Stimulated activated CD4-positive, alpha-beta T cell treated with anti-CD3 and anti-CD28 coated beads, Interleukin-1b, Interleukin-23, amount 100 ng/mL, for 48 hours (primary cell): ENCODE results near the gene NADSYN1.
"Not testable (repeated sequence)": the region's sequence is repeated elsewhere in the genome, so short reads cannot be mapped to it uniquely, and the experiment has no call there.

Experiments used
- DNase-seq: peaks from one replicate; pipeline ENCODE4 v3.0.0-alpha.2; 2020

The NADSYN1 gene

DNA sequence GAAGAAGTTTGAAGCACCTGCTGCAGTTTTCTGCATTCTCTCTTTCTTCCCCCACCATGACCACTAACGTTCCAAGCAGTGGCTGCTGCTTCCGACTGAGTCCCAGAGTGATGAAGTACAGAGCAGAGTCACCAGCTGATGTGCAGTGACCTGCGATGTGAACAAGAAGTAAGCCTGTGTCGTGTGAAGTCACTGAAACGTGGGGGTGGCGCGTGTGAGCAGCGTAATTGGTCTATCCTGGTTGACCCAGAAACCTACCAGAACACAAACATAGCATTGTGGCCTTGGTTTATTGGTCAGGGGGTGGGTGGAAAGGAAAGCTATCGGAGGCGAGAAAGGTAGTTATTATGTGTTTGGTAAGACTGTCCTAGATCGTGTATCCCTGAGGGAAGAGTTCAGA is 77.6 kb downstream of the NADSYN1 start:
- no peak for DNase-seq

DNA sequence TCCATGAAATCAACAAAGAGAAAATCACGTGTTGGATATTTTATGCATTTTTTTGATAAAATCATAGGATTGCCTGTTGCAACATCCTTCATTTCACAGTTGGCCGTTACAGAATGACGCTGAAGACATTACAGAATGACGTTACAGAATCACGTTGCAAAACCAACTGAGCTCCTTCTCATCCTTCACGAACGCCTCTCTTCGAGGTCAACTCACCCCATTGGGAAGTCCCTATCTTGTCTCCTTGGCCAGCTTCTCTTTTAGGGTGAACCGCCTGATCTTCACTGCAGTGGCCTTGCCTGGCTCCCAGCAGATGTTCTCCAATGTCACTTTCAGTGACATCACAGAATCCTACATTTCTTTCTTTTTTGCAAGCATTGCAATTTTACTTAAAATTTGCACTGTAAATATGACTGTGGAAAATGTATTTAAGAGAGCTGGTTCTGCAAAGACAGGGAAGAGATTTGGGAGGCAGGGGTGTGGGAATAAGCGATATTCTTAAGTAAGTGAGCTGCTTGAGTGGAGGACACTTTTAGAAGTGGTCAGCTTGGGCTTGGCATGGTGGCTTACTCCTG is 79.1 kb downstream of the NADSYN1 start:
- DNase-seq, result no peak

DNA sequence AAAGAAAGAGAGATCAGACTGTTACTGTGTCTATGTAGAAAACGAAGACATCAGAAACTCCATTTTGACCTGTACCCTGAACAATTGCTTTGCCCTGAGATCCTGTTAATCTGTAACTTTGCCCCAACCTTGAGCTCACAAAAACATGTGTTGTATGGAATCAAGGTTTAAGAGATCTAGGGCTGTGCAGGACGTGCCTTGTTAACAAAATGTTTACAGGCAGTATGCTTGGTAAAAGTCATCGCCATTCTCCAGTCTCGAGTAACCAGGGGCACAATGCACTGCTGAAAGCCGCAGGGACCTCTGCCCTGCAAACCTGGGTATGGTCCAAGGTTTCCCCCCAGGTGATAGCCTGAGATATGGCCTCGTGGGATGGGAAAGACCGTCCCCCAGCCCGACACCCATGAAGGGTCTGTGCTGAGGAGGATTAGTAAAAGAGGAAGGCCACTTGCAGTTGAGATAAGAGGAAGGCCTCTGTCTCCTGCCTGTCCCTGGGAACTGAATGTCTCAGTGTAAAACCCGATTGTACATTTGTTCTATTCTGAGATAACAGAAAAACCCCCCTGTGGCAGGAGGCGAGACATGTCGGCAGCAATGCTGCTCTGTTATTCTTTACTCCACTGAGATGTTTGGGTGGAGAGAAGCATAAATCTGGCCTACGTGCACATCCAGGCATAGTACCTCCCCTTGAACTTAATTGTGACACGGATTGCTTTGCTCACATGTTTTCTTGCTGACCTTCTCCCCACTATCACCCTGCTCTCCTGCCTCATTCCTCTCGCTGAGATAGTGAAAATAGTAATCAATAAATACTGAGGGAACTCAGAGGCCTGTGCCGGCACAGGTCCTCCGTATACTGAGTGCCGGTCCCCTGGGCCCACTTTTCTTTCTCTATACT is 82.0 kb downstream of the NADSYN1 start:
- DNase-seq, result not testable (repeated sequence)

DNA sequence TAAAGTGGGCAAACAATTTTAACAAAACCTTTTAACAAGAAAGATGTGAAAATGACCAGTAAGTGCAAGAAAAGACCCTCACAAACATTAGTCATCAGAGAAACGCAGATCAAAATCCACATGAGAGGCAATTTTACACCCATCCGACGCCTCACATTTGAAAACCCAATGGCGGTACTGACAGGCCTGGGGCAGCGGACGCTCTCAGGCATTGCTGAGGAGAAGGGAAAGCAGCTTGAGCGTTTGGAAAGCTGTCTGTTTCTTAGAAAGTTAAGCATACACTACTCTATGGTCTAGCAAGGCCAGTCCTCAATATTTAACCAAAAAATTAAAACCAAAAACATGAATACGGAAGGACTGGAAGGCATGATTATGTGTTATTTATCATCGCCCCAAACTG is 82.8 kb downstream of the NADSYN1 start:
- DNase-seq, result no peak

DNA sequence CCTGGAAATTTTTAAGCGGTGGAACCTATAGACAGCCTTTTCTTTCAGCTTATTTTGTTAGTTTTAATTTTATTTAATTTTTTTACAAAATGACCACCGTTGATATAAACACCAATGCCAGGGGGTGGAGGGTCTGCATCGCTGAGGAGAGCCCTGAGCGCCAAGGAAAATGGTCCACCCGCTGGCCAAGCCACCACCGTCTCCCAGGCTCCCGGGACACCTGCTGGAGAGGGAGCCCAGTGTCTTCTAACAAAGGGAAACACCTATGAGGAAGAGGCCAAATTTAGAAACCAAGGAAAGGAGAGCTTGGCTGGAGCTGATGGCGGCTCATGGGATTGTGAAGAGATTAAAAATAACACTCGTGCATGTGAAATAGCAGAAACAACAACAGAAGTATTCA is 84.5 kb downstream of the NADSYN1 start:
- no peak for DNase-seq

DNA sequence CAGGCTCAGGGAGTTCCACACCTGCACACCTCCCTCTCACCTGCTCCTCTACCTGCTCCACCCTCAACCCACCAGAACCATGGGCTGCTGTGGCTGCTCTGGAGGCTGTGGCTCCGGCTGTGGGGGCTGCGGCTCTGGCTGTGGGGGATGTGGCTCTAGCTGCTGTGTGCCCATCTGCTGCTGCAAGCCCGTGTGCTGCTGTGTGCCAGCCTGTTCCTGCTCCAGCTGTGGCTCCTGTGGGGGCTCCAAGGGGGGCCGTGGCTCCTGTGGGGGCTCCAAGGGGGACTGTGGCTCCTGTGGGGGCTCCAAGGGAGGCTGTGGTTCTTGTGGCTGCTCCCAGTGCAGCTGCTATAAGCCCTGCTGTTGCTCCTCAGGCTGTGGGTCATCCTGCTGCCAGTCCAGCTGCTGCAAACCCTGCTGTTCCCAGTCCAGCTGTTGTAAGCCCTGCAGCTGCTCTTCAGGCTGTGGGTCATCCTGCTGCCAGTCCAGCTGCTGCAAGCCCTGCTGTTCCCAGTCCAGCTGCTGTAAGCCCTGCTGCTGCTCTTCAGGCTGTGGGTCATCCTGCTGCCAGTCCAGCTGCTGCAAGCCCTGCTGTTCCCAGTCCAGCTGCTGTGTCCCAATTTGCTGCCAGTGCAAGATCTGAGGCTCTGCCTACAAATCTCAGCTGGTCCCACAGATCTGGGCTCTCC is 85.1 kb downstream of the NADSYN1 start, which contains the start of gene KRTAP5-8:
KRTAP5-8 (plus strand) TSS at position 49 of the 689 bp plus-strand sequence; CDS start at position 80, 31 bp downstream.
- not testable (repeated sequence) for DNase-seq

DNA sequence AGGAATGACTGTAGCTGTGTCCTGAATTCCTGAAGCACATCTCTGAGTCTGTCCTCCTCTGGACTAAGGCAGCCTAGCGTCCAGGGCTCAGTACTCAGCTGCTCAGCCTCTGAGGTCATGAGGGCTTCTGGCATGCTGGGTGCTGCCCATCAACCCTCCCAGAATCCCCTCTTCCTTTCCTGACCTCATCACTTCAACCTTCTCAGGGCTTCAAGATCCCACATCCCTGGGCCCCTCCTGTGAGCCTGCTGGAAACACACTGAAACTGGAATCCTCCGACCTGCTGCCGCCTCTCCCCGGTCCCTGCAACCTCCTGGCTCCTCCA is 85.6 kb downstream of the NADSYN1 start:
- DNase-seq, result no peak

DNA sequence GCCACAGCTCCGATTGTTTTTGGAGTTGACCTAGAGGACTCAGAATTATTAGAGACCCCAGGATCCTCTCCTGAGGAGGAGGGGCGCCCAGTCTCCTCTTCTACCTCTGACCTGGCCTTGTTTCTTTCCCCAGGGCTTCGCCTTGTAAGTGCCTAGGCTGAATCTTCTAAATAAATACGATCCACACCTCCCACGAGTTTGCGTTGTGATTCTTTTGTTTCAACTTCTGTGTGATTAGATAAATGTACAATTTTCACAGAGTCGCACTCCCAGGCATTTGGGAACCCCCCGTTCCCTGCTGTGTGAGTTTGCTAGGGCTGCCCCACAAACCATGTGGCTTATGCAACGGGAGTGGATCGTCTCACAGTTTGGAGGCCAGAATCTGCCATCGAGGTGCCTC is 86.0 kb downstream of the NADSYN1 start:
- DNase-seq, result no peak

DNA sequence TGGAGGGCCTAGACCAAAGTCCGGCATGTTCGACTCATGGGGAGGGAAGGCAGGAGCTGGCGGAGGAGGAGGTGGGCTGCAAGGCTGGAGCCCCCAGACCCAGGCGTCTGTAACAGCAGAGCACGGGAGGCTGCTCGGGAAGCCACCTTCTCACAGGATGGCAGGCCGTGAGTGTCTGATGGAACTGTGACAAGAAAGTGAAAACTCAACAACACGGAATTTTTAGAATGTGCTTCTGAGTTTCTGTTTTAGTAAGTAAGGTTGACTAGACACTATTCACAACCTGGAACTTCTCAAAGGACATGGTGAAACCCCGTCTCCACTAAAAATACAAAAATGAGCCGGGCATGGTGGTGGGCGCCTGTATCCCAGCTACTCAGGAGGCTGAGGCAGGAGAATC is 87.0 kb downstream of the NADSYN1 start:
- DNase-seq, result not testable (repeated sequence)

DNA sequence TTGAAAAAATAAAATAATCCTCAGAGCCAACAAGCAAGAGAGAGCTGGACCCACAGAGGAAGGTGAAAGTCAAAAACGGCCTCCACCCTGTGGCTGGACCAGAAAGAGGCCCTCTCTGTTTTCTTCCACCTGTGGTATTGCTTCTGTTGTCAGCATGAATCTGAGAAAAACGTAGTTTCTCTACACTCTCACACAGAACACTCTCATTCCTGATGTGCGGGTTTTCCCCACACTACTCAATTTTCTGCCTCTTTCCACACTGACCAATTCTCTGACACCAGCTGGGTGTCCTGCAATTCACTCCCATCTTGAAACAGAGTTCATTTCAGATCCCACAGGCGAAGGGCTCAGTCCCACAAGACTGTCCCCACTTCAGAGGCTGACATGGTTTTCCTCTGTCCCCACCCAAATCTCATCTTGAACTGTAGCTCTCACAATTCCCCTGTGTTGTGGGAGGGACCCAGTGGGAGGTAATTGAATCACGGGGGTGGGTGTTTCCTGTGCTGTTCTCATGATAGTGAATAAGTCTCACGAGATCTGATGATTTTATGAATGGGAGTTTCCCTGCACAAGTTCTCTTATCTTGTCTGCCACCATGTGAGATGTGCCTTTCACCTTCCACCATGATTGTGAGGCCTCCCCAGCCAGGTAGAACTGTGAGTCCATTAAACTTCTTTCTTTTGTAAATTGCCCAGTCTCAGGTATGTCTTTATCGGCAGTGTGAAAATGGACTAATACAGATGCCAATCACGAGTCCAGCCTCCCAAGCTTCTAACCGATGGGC is 87.7 kb downstream of the NADSYN1 start:
- not testable (repeated sequence) for DNase-seq

DNA sequence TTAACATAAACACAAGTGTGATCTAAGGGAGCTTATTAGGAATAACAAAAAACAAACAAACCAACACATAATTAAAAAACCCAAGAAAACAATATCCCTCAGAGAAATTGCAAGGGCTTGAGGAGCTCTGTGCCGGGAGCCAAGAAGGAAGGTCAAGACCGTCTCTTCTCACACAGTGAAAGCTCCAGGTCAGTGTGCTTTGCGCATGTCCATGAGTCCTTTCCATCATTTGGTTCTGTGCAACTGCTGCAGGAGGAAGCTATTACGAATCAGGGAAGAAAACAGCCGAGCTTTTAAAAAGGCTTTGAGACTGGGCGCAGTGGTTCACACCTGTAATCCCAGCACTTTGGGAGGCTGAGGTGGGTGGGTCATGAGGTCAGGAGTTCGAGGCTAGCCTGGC is 89.4 kb downstream of the NADSYN1 start:
- no peak for DNase-seq

DNA sequence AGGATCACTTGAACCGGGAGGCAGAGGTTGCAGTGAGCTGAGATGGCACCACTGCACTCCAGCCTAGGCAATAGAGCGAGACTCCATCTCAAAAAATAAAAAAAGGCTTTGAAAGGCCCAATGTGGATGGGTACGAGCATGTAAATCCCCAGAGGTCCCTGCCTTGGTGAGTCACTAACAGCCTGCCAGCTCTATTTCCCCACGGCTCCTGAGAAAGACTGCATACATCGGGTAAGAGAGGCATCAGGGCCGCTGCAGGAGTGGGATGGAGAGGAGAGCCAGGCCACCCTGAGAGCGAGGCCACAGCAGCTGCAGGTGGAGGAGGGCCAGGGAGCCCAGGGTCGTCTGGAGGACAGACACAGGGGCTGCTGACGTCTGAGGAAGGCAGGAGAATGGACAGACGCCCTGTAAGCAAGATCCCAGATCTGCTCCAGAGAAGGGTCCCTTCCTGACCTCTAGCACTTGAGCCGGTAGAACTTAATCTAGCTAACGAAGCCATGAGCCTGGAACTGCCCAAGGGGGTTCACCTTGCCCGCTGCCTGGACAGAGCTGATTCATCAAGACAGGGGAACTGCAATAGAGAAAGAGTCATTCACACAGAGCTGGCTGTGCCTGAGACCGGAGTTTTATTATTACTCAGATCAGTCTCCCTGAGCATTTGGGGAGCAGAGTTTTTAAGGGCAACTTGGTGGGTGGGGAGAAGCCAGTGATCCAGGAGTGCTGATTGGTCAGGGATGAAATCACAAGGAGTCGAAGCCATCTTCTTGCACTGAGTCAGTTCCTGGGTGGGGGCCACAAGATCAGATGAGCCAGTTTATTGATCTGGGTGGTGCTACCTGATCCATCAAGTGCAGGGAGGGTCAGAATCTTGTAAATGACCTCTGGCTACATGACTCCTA is 90.1 kb downstream of the NADSYN1 start:
- DNase-seq, result peak; percentile 53

DNA sequence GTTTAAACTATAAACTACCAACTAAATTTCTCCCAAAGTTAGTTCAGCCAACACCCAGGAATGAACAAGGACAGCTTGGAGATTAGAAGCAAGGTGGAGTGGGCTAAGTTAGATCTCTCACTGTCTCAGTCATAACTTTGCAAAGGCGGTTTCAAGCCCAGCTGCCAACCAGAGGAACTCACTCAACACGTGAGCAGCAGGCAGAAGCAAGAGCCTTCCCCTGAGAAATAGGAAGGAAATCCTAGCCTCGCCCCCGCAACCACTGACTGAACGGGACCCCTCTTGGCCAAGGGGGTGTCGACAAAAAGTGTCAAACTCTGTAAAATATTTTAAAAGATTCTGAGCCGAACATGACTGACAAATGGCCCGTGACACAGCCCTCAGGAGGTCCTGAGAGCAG is 90.9 kb downstream of the NADSYN1 start:
- no peak for DNase-seq

DNA sequence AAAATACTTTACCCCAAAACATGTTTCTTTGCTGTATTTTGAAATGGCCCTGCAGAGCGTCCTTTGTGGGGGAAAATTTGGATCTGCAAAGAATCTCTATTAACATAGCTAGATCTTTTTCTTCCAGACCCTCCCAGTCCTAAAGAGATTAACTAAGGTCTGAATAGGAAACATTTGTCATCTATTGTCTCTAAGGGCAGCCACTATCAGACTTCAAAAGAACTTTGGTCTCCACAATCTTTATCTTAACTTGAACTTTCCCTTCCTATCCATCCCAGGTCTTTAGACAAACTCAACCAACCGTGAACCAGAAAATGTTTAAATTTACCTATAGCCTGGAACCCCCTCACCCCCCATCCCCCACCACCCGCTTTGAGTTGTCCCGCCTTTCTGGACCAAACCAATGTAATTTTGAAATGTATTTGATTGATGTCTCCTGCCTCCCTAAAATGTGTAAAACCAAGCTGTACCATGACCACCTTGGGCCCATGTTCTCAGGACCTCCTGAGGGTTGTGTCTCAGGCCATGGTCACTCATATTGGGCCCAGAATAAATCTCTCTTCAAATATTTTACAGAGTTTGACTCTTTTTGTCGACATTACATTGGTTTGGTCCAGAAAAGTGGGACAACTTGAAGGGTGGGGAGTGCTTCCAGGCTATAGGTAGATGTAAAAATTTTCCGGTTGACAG is 91.7 kb downstream of the NADSYN1 start:
- DNase-seq, result no peak

DNA sequence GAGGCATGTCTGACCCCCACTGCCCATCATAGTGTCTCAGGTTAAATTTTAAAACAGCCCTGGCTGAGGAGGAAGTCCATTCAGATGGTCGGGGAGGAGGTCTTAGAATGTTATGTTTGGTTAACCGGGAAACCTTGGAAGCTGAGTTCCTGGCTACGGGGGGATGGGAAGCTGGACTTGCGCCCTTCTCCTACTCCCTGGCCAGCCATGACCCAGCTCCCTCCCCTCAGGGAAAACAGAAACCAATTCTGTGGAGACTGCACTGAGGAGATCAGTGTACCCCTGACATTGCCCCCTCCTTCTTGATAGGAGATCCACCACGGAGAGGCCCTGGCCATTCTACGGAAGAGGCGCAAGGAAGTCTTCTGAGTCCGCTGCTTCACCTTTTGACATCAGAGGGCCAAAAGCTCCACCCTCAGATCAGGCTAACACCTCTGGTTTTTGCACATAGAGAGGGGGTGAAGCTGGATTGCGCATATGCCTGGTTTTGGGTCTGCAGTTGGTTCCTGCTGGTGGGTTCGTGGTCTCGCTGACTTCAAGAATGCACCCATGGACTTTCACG is 92.5 kb downstream of the NADSYN1 start:
- no peak for DNase-seq

DNA sequence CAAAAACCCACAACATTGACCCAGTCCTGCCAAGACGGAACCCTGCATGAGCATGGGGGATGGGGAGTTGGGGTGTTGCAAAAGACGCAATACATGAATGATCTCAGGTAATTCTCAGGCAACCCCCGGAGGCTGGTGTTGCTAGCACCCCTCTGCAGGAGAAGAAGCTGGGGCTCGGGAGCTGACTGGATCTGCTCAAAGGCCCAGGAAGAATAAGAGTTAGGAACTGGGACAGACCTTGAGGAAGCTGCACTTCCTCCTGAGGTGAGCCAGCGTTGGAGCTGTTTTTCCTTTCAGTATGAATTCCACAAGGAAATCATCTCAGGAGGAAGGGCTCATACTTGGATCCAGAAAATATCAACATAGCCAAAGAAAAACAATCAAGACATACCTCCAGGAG is 95.1 kb downstream of the NADSYN1 start, which contains the start of gene KRTAP5-9:
KRTAP5-9 (plus strand) TSS at position 301 of the 400 bp plus-strand sequence. CDS start 238 bp downstream, outside the sequence.
- DNase-seq, result no peak

DNA sequence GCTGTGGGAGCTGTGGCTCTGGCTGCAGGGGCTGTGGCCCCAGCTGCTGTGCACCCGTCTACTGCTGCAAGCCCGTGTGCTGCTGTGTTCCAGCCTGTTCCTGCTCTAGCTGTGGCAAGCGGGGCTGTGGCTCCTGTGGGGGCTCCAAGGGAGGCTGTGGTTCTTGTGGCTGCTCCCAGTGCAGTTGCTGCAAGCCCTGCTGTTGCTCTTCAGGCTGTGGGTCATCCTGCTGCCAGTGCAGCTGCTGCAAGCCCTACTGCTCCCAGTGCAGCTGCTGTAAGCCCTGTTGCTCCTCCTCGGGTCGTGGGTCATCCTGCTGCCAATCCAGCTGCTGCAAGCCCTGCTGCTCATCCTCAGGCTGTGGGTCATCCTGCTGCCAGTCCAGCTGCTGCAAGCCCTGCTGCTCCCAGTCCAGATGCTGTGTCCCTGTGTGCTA is 95.7 kb downstream of the NADSYN1 start:
- no peak for DNase-seq
